Immature natural killer cell (primary cell): Measurements from ENCODE around the gene NTSR1. TPM values are rescaled to one million over a fixed set of nuclear protein-coding genes. Genes with fewer than 3 reads are reported as not detected.
A peak's percentile ranks its signal among the peaks of the same experiment; 100 is the strongest.

ENCODE experiments used
- DNase-seq, 3 donors: peaks; one replicate each; pipeline ENCODE4 v3.0.0; 2022; ENCODE audit warnings: mixed read lengths in 1 of 3
- H3K27ac Mint-ChIP-seq, 6 donors: one replicate each; pipeline ENCODE4 v1.8.0; 2020; ENCODE audit warnings: mixed read lengths in 6 of 6, mild to moderate bottlenecking in 5 of 6, inconsistent platforms in 4 of 6, moderate library complexity in 3 of 6
- H3K27me3 Mint-ChIP-seq, 3 donors: one replicate each; pipeline ENCODE4 v1.8.0; 2020 to 2021; ENCODE audit warnings: low read depth in 3 of 3, mild to moderate bottlenecking in 3 of 3, mixed read lengths in 3 of 3, moderate library complexity in 3 of 3, inconsistent platforms in 1 of 3
- H3K36me3 Mint-ChIP-seq, 3 donors: one replicate each; pipeline ENCODE4 v1.8.0; 2020; ENCODE audit warnings: mixed read lengths in 3 of 3, inconsistent platforms in 2 of 3, mild to moderate bottlenecking in 2 of 3
- H3K4me1 Mint-ChIP-seq, 2 donors: one replicate each; pipeline ENCODE4 v1.8.0; 2020; ENCODE audit warnings: inconsistent platforms in 2 of 2, mild to moderate bottlenecking in 2 of 2, mixed read lengths in 2 of 2, moderate library complexity in 1 of 2
- H3K4me3 Mint-ChIP-seq, 5 donors: one replicate each; pipeline ENCODE4 v1.8.0; 2020; ENCODE audit warnings: mild to moderate bottlenecking in 5 of 5, mixed read lengths in 5 of 5, inconsistent platforms in 3 of 5, moderate library complexity in 3 of 5
- H3K9me3 Mint-ChIP-seq, 6 donors: one replicate each; pipeline ENCODE4 v1.8.0; 2020; ENCODE audit warnings: mild to moderate bottlenecking in 6 of 6, mixed read lengths in 6 of 6, inconsistent platforms in 4 of 6, moderate library complexity in 3 of 6
- polyA plus RNA-seq, 3 donors: library from polyadenylated mRNA; unstranded; fragments of 300-500 nt; fragmentation: Illumina TruSeq; gene quantifications; one replicate each; pipeline ENCODE4 v1.2.3, GENCODE V29; 2021

NTSR1 gene
- polyA plus RNA-seq, 3 donors from 2014 or later, result not detected

DNA sequence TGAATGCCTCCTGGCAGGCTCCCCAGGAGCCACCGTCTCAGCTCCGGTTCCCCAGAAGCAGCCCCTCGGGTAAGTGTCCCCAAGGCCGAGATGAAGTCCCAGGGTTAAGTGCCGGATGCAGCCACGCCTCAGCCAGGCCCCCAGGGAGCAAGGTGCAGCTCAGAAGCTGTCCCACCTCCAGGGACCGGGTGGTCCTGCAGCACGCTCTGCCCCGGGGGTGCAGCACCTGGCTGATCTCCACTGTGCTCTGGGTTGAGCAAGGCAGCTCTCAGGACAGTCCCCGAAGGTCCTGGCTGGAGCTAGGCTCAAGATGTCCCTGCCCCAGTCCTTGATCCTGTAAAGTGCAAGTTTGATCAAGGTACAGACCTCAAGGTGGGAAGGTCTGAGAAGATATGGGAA is 15.1 kb upstream of the NTSR1 start:
- H3K27me3 Mint-ChIP-seq, result peaks cover 1 to 7% (median 2%) of the 10 kb centered on the region in 3 donors
- no peak for DNase-seq
- no peaks in the 10 kb centered on the region for H3K36me3 Mint-ChIP-seq
- no peak overlapping the region for H3K27ac Mint-ChIP-seq
- H3K4me1 Mint-ChIP-seq, result peaks cover 0 to 2% of the 10 kb centered on the region in 2 donors
- H3K4me3 Mint-ChIP-seq, result no peak overlapping the region
- no peaks in the 10 kb centered on the region for H3K9me3 Mint-ChIP-seq

DNA sequence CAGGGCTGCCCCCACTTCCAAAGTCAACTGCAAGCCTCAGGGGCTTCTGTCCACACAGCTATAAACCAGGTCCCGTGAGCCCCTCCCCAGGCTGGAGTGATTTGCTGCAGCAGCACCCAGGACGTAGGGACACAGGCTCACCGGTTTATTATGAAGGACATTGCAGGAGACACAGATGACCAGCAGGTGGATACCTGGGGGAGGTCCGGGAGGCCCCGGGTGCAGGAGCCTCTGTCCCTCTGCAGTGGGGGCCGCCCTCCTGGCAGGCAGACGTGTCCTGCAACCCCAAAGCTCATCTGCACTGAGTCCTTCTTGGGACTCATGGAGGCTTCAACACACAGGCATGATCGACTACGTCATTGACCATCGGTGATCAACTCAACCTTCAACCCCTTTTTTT is 14.5 kb upstream of the NTSR1 start:
- Mint-ChIP-seq H3K9me3 (no peaks in the 10 kb centered on the region), H3K27ac (no peak overlapping the region), H3K4me1 (peaks cover 0 to 2% of the 10 kb centered on the region in 2 donors), H3K36me3 (no peaks in the 10 kb centered on the region), H3K27me3 (peaks cover 1 to 7% (median 2%) of the 10 kb centered on the region in 3 donors), H3K4me3 (no peak overlapping the region)
- DNase-seq, result no peak

DNA sequence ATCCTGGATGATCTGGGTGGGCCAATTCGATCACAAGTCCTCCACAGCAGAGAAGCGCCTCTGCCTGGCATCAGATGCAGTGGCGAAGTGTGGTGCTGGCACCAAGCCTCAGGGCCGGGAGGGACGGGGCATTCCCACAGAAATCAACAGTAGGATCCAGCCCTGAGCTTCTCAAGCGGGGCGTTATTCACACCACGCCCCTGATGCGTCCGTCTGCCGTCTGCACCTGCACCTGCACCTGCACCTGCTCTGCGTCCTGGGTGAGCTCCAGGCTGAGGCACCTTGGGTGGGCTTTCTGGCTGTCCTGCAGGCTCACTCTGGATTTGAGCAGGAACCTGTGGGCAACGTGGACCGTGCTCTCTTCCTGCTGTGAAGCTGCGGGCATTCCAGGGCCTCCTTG is 13.8 kb upstream of the NTSR1 start:
- no peaks in the 10 kb centered on the region for H3K36me3 Mint-ChIP-seq
- H3K27me3 Mint-ChIP-seq, result peaks cover 1 to 7% (median 2%) of the 10 kb centered on the region in 3 donors
- no peaks in the 10 kb centered on the region for H3K9me3 Mint-ChIP-seq
- no peak overlapping the region for H3K27ac Mint-ChIP-seq
- H3K4me1 Mint-ChIP-seq, result peaks cover 0 to 2% of the 10 kb centered on the region in 2 donors
- no peak overlapping the region for H3K4me3 Mint-ChIP-seq
- no peak for DNase-seq

DNA sequence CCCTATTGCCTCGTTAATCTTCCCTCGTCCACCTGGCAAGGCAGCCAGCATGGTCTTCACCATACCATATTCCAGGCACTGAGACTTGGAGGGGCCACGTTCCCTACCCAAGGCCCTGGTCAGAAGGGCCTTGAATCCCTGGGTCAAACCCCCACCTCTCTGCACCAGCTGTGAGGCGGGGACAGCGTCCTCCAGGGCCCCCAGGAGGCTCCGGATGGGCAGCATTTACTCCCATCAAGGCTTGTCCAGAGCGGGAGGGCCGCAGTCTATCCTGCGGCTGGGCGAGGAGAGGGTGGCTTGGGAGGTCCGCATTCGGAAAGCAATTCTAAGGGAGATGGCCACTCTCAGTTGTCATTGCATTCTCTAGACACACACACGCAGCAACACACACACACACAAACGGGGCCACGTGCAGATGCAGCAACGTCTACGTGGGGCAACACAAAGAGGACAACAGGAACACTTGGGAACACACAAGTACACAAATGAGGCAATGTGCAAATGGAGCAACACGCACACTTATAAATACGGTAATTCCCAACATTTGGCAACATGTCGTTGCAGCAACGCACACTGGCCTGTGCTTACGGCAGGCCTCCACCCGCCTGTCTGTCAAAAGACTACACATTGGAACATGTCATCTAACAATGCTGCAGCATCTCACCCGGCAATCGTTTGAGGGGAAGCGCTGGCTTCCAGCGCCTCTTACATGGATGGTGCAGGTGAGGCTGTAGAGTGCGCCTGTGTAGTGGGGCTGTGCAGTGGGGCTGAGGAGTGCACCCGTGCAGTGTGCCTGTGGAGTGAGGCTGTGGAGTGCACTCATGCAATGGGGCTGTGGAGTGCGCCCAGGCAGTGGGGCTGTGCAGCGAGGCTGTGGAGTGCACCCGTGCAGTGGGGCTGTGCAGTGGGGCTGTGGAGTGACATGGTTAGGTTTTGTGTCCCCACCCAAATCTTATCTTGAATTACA is 12.9 kb upstream of the NTSR1 start:
- H3K27ac Mint-ChIP-seq, result no peak overlapping the region
- H3K36me3 Mint-ChIP-seq, result no peaks in the 10 kb centered on the region
- H3K4me1 Mint-ChIP-seq, result peaks cover 0 to 2% of the 10 kb centered on the region in 2 donors
- peaks cover 1 to 7% (median 2%) of the 10 kb centered on the region in 3 donors for H3K27me3 Mint-ChIP-seq
- DNase-seq, result no peak
- H3K4me3 Mint-ChIP-seq, result no peak overlapping the region
- H3K9me3 Mint-ChIP-seq, result no peaks in the 10 kb centered on the region

DNA sequence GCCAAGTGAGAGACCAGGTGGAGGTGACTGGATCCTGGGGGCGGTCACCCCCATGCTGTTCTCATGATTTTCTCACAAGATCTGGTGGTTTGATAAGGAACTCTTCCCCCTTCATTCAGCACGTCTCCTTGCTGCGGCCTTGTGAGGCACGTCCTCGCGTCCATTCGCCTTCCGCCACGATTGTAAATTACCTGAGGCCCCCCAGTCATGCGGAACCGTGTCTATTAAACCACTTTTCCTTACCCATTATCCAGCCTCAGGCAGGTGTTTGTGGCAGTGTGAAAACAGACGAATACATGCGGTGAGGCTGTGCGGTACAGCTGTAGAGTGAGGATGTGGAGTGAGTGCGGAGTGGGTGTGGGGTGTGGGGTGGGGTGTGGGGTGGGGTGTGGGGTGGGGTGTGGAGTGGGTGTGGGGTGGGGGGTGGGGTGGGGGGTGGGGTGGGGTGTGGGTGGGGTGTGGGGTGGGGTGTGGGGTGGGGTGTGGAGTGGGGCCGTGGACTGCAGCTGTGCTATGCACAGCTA is 12.1 kb upstream of the NTSR1 start:
- Mint-ChIP-seq H3K4me1 (peaks cover 0 to 2% of the 10 kb centered on the region in 2 donors), H3K9me3 (no peaks in the 10 kb centered on the region), H3K27me3 (peaks cover 1 to 8% (median 2%) of the 10 kb centered on the region in 3 donors), H3K4me3 (no peak overlapping the region), H3K36me3 (no peaks in the 10 kb centered on the region), H3K27ac (peak overlapping the region in 1 of 6 donors; percentile 62)
- DNase-seq, result peak in 1 of 3 donors; percentile 18

DNA sequence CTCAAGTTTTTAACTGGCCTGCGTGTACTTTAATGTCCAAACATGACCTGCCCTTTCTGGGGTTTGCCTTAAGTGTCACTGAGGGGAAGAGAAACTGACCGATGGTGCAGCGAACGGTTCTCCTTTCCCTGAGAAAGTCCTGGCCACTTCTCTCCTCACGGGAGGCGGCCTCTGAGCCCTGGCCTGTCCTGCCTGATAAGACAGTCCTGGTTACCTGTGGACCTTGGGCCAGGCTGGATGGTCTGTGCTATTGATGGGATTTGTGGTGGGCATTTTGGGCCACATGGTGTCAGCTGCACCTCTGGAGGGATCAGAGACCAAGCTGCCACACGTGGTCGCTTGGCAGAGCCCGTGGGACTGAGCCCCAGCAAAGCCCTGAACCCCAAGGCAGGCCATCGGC is 11.6 kb upstream of the NTSR1 start:
- no peak overlapping the region for H3K4me3 Mint-ChIP-seq
- peaks cover 1 to 8% (median 2%) of the 10 kb centered on the region in 3 donors for H3K27me3 Mint-ChIP-seq
- no peak for DNase-seq
- no peaks in the 10 kb centered on the region for H3K9me3 Mint-ChIP-seq
- H3K36me3 Mint-ChIP-seq, result no peaks in the 10 kb centered on the region
- H3K27ac Mint-ChIP-seq, result no peak overlapping the region
- peaks cover 0 to 2% of the 10 kb centered on the region in 2 donors for H3K4me1 Mint-ChIP-seq

DNA sequence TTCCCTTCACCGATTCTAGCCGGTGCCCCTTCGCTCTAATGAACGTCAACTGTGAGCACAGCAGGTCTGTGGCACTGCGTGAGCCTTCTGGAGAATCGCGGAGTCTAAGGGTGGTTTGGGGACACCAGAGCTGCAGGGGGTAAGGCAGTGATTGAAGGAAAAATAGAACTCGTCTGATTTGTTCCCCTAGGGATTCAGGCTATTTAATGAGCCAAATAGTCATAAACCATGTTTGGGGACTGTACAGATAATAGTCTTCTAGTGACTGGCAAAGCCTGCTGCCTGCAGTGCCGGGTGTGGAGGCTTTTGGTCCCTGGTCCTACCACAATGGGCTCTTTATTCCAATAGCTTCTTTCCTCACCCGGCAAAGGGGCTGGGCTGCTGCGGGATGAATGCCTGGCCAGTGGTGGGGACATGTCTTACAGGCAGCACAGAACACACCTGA is 11.1 kb upstream of the NTSR1 start:
- peaks cover 1 to 8% (median 4%) of the 10 kb centered on the region in 3 donors for H3K27me3 Mint-ChIP-seq
- no peaks in the 10 kb centered on the region for H3K9me3 Mint-ChIP-seq
- no peaks in the 10 kb centered on the region for H3K36me3 Mint-ChIP-seq
- no peak overlapping the region for H3K27ac Mint-ChIP-seq
- H3K4me1 Mint-ChIP-seq, result peaks cover 0 to 2% of the 10 kb centered on the region in 2 donors
- no peak for DNase-seq
- no peak overlapping the region for H3K4me3 Mint-ChIP-seq

DNA sequence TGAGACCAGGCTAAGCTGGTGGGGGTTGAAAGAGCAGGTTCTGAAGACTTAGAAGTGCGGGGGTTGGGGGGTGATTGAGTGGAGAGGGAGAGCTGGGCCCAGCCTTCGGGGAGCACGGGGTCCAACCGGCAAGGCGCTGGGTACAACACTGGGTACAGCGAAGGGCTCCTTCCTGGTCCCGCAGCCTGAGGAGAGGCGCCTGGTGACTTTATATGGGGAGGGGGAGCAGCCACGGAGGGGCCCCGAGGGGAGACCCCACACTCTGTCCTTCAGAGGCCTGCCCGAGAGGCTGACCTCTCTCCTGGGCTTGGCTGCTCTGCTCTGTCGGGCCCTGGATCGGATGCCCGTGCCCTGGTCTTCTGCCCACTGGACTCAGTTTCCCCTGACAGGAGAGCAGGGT is 10.4 kb upstream of the NTSR1 start:
- Mint-ChIP-seq H3K4me3 (no peak overlapping the region), H3K27ac (no peak overlapping the region), H3K4me1 (peaks cover 0 to 2% of the 10 kb centered on the region in 2 donors), H3K27me3 (peaks cover 1 to 8% (median 6%) of the 10 kb centered on the region in 3 donors), H3K36me3 (no peaks in the 10 kb centered on the region), H3K9me3 (no peaks in the 10 kb centered on the region)
- no peak for DNase-seq

DNA sequence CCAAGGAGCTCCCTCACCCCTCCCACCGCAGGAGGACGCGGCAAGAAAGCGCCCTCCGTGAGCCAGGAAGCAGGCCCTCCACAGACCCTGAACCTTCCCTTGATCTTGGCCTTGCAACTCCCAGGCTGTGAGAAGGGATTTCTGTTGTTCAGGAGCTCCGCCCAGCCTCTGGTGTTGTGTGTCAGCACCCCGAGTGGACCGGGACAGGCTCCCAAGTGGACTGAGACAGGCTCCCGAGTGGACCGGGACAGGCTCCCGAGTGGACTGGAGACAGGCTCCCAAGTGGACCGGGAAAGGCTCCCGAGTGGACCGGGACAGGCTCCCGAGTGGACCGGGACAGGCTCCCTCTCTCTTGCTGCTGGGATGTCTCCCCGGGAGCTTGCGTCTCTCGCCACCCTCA is 9.3 kb upstream of the NTSR1 start:
- DNase-seq, result no peak
- Mint-ChIP-seq H3K27ac (no peak overlapping the region), H3K36me3 (no peaks in the 10 kb centered on the region), H3K4me3 (no peak overlapping the region), H3K4me1 (peaks cover 0 to 4% of the 10 kb centered on the region in 2 donors), H3K27me3 (peaks cover 1 to 10% (median 6%) of the 10 kb centered on the region in 3 donors), H3K9me3 (no peaks in the 10 kb centered on the region)

DNA sequence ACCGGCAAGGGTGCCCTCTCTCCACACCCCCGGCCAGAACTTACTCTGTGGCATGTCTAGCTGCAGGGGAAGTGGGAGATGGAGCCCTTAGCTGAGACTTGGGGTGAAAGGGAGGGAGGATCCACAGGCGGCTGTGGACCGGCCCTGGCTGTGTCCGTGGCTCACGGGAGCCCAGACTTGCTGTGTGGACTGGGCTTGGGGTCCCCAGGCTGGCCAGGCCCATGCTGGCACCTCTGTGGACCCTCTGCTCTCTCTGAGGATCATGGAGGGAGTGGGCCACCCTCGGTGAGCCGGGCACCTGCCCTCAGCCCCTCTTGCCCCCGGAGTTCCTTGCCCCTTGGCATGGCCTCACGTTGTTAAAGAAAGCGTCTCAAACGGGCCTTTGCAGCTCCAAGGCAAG is 8.9 kb upstream of the NTSR1 start:
- Mint-ChIP-seq H3K4me3 (no peak overlapping the region), H3K36me3 (no peaks in the 10 kb centered on the region), H3K9me3 (no peaks in the 10 kb centered on the region), H3K27ac (no peak overlapping the region), H3K4me1 (peaks cover 0 to 4% of the 10 kb centered on the region in 2 donors), H3K27me3 (peaks cover 1 to 10% (median 6%) of the 10 kb centered on the region in 3 donors)
- no peak for DNase-seq

DNA sequence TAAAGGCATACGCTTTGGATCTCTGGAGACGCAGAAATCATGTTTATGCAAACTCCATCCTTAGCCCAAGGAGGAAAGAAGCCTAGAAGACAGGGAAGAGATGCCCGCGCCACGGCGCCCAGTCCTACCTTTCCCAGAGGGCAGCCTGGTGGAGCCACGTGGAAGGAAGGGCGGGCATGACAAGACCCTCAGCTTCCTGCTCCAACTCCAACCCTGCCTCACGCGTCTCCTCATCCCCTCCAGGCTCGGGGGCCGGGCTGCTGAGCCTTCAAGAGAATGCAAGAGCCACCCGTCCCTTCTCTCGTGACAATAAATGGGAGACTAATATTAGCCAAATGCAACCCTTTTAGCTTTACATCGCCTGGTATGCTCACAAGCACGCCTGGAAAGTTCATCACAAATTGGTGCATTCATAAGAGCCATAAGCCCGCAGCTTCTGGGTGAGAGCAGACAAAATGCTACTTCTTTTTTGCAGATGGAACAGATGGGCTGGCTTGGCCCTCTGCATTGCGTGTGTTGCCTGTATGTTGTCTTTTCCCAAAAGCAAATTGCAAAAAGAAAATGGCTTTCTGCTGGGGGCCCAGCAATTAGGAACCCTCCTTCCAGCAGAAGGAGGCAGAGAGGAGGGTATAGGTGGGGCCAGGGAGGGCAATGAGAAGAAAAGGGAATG is 8.2 kb upstream of the NTSR1 start:
- no peaks in the 10 kb centered on the region for H3K36me3 Mint-ChIP-seq
- peaks cover 1 to 10% (median 6%) of the 10 kb centered on the region in 3 donors for H3K27me3 Mint-ChIP-seq
- peaks cover 0 to 4% of the 10 kb centered on the region in 2 donors for H3K4me1 Mint-ChIP-seq
- no peak overlapping the region for H3K27ac Mint-ChIP-seq
- H3K9me3 Mint-ChIP-seq, result no peaks in the 10 kb centered on the region
- H3K4me3 Mint-ChIP-seq, result no peak overlapping the region
- DNase-seq, result no peak

DNA sequence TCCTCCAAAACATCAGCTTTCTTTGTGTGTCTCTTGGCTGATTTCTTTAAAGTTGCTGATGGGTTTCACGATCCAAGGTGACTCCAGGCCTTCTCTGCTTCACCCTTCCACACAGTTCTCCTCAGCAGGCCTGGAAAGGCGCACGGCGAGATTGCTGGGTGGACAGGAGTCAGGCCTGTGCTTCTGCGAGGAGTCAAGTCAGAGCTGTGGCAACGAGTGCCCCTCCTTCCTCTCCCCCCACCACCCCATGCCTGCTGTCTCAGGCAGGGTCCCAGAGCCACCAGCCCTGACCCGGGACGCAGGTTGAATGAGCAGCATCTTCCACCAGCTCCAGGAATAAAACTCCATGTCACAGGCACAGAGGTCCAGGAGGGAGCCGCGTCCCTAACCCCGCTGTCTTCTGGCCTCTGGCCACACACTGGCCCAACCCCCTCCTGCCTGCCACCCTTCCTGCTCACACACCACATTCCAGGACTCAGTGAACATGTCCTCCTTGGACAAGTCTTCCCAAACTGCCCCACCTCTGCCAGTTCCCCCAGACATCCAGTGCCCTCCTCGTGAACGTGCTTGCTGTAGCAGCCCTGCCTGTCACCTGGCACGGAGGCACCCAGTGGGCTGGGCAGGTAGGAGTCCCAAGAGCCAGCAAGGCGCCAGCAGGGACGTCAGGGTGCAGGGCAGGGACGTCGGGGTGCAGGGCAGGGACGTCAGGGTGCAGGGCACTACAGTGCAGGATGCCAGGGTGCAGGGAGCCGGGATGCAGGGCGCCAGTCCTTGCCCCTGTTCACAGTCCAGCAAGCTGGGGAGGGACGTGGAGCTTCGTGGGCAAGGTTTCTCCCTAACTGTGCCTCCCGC is 7.2 kb upstream of the NTSR1 start:
- Mint-ChIP-seq H3K27ac (no peak overlapping the region), H3K4me1 (peaks cover 0 to 3% of the 10 kb centered on the region in 2 donors), H3K4me3 (no peak overlapping the region), H3K27me3 (peaks cover 0 to 5% (median 4%) of the 10 kb centered on the region in 3 donors), H3K9me3 (no peaks in the 10 kb centered on the region), H3K36me3 (no peaks in the 10 kb centered on the region)
- no peak for DNase-seq

DNA sequence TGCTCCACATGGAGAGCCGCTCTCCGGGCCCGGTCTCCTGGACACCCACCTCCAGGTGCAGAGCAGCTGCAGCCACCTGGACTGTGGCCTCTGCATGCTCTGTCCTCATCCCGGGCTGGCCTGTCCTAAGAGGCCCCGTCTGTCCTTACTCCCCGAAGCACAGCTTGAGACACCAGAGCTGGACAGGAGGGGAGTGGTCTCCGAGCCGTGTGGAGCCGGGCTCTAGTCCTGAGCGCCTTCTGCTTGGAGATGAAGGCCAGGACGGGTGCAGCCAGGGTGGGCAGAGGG is 6.7 kb upstream of the NTSR1 start:
- no peak for DNase-seq
- Mint-ChIP-seq H3K9me3 (no peaks in the 10 kb centered on the region), H3K4me3 (no peak overlapping the region), H3K27ac (no peak overlapping the region), H3K36me3 (no peaks in the 10 kb centered on the region), H3K4me1 (peaks cover 0 to 3% of the 10 kb centered on the region in 2 donors), H3K27me3 (peaks cover 0 to 5% (median 4%) of the 10 kb centered on the region in 3 donors)
